Measurements from ENCODE around the gene MAP6. TPM values are rescaled to one million over a fixed set of nuclear protein-coding genes. Genes with fewer than 3 reads are reported as not detected.
A peak's percentile ranks its signal among the peaks of the same experiment; 100 is the strongest.

The MAP6 gene
- total and polyA plus RNA-seq, 9 of the 15 experiments (the other 6 are each of a cell fraction or from before 2014, with no cell fraction given), result not detected

DNA sequence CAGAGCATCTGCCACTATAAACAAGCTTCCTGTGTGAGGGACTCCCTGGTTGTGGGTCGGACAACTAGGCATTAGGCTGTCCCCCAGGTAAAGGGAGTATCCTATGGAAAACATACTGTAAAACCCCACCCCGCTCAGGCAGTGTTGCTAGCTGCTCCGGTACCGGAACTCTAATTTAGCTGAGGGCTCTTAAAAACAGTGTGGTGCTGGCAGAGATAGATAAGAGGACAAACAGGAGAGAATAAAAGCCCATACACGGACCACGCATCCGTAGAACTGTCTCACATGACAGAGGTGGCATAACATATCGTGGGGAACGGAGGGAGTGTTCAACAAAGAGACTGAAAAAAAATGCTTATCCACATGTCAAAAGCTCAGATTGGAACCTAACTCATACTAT is 45.4 kb upstream of the MAP6 start:
- ATAC-seq, result peak; percentile 92
- in situ Hi-C loops (cut with MboI) (no loop called here), intact Hi-C loops (cut with micrococcal nuclease) (no loop called here)
- Histone ChIP-seq H3K9me3 (replicated peaks; ENCODE audit: control insufficient read depth, insufficient read depth, low read depth, low read length) (no peaks in the 10 kb centered on the region), H3K27ac (ENCODE audit: extremely low read depth, low read depth, low read length) (no peak overlapping the region), H3K36me3 (ENCODE audit: control insufficient read depth, insufficient read depth, low read length) (no peaks in the 10 kb centered on the region), H3K79me2 (ENCODE audit: control insufficient read depth, insufficient read depth, low read length) (no peaks in the 10 kb centered on the region), H3K27me3 (ENCODE audit: control insufficient read depth in 2 of 2, insufficient read depth in 2 of 2, low read length in 2 of 2) (peaks cover 0 to 7% of the 10 kb centered on the region in 2 experiments; a peak in 1 of 5 replicates), H4K20me1 (replicated peaks; ENCODE audit: control insufficient read depth, insufficient read depth, low read length) (no peaks in the 10 kb centered on the region), H2AFZ (ENCODE audit: low read depth, low read length) (peak overlapping the region; percentile 49), H3K4me1 (replicated peaks in 1 of 2; ENCODE audit: control insufficient read depth in 2 of 2, insufficient read depth in 2 of 2, low read length in 2 of 2) (peaks cover 3 to 13% of the 10 kb centered on the region in 2 experiments; a peak in 3 of 5 replicates), H3K4me2 (ENCODE audit: insufficient read depth, low read length) (peak overlapping the region; percentile 52), H3K4me3 (no peak overlapping the region), H3K9me1 (ENCODE audit: control insufficient read depth, insufficient read depth, low read length) (no peaks in the 10 kb centered on the region), H3K9ac (ENCODE audit: insufficient read depth in 1 of 2, low read depth in 2 of 2, low read length in 2 of 2) (peak overlapping the region in 1 of 2 experiments; percentile 11; a peak in 1 of 4 replicates)
- ChIA-PET CTCF (ENCODE audit: low intra/inter-chr PET ratio) (no interaction called here), POLR2A (interaction anchor here (0.6 to 0.7 kb wide), 2 partner anchors 51 to 233 kb away, joined by 3 read pairs; no protein-coding TSS in a partner anchor)
- peak; percentile 48 for FAIRE-seq
- BruUV-seq (replicated peaks), result no TSS peak
- peak; percentile 60 to 82 (median 73) for DNase-seq (ENCODE audit: extremely low read depth in 1 of 4, low spot score in 3 of 4)
- 0% methylated on average over 9 of the region's 9 CpGs for WGBS (ENCODE audit: insufficient coverage, low coverage, missing lambda C conversion rate)
- TF ChIP-seq KDM1A (IDR thresholded peaks at IDR 0.05) (peak in 1 of 2 experiments; percentile 58; a peak in 2 of 4 replicates), HDAC8 (tag; IDR thresholded peaks at IDR 0.05) (no peak), NR4A1 (CRISPR knock-in tag; IDR thresholded peaks at IDR 0.05) (no peak), NR4A1 (tag; IDR thresholded peaks at IDR 0.05) (no peak), SMARCE1 (IDR thresholded peaks at IDR 0.05) (peak; percentile 54; the same call in 1 of the 2 replicates), BRCA1 (IDR thresholded peaks at IDR 0.05) (no peak), BRCA1 (CRISPR knock-in tag; IDR thresholded peaks at IDR 0.05) (no peak), RCOR1 (IDR thresholded peaks at IDR 0.05; ENCODE audit: borderline replicate concordance in 1 of 2, low read depth in 2 of 2, low read length in 2 of 2) (peak in 1 of 2 experiments; percentile 72; a peak in 1 of 4 replicates), RBM15 (IDR thresholded peaks at IDR 0.05; ENCODE audit: insufficient read depth, low read length) (no peak), MYC (IDR thresholded peaks at IDR 0.05; ENCODE audit: low read depth, low read length) (no peak), MYC (CRISPR knock-in tag; IDR thresholded peaks at IDR 0.05; ENCODE audit: borderline replicate concordance, low read depth) (no peak), STAT5A (IDR thresholded peaks at IDR 0.05; ENCODE audit: borderline replicate concordance, low read length) (0 out of 2 replicates have a peak, but pooled peaks have one; percentile 18), SPI1 (IDR thresholded peaks at IDR 0.05; ENCODE audit: borderline replicate concordance, low read depth, low read length) (no peak), BHLHE40 (IDR thresholded peaks at IDR 0.05; ENCODE audit: low read length) (peak; percentile 69), NR2C1 (IDR thresholded peaks at IDR 0.05) (no peak), NR2C1 (tag; IDR thresholded peaks at IDR 0.05) (no peak), NUFIP1 (IDR thresholded peaks at IDR 0.05; ENCODE audit: partially characterized antibody) (no peak), FOXA1 (IDR thresholded peaks at IDR 0.05; ENCODE audit: borderline replicate concordance) (no peak)
- TF ChIP-seq, protein P1, sequence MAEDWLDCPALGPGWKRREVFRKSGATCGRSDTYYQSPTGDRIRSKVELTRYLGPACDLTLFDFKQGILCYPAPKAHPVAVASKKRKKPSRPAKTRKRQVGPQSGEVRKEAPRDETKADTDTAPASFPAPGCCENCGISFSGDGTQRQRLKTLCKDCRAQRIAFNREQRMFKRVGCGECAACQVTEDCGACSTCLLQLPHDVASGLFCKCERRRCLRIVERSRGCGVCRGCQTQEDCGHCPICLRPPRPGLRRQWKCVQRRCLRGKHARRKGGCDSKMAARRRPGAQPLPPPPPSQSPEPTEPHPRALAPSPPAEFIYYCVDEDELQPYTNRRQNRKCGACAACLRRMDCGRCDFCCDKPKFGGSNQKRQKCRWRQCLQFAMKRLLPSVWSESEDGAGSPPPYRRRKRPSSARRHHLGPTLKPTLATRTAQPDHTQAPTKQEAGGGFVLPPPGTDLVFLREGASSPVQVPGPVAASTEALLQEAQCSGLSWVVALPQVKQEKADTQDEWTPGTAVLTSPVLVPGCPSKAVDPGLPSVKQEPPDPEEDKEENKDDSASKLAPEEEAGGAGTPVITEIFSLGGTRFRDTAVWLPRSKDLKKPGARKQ (CRISPR knock-in tag; IDR thresholded peaks at IDR 0.05), result no peak
- TF ChIP-seq, protein P2, sequence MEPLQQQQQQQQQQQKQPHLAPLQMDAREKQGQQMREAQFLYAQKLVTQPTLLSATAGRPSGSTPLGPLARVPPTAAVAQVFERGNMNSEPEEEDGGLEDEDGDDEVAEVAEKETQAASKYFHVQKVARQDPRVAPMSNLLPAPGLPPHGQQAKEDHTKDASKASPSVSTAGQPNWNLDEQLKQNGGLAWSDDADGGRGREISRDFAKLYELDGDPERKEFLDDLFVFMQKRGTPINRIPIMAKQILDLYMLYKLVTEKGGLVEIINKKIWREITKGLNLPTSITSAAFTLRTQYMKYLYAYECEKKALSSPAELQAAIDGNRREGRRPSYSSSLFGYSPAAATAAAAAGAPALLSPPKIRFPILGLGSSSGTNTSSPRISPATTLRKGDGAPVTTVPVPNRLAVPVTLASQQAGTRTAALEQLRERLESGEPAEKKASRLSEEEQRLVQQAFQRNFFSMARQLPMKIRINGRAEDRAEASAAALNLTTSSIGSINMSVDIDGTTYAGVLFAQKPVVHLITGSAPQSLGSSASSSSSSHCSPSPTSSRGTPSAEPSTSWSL (CRISPR knock-in tag; IDR thresholded peaks at IDR 0.05; ENCODE audit: borderline replicate concordance), result no peak
- TF ChIP-seq, protein P3, sequence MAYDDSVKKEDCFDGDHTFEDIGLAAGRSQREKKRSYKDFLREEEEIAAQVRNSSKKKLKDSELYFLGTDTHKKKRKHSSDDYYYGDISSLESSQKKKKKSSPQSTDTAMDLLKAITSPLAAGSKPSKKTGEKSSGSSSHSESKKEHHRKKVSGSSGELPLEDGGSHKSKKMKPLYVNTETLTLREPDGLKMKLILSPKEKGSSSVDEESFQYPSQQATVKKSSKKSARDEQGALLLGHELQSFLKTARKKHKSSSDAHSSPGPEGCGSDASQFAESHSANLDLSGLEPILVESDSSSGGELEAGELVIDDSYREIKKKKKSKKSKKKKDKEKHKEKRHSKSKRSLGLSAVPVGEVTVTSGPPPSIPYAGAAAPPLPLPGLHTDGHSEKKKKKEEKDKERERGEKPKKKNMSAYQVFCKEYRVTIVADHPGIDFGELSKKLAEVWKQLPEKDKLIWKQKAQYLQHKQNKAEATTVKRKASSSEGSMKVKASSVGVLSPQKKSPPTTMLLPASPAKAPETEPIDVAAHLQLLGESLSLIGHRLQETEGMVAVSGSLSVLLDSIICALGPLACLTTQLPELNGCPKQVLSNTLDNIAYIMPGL (CRISPR knock-in tag; IDR thresholded peaks at IDR 0.05), result no peak

Data from K562 (cell line).